SK-N-MC (cell line): ENCODE data around the gene MYOM3.

Experiments
- EZH2 ChIP-seq: fragments of 200-600 bp; sonication (generic); IDR thresholded peaks from one replicate; pipeline ENCODE4 v1.6.1; 2017; ENCODE audit warnings: antibody characterized with exemption
- POLR2AphosphoS5 ChIP-seq: IDR thresholded peaks from 2 replicates; pipeline ENCODE4 v1.6.1; 2012; ENCODE audit warnings: mild to moderate bottlenecking, low read depth, low read length, borderline replicate concordance

- TF ChIP-seq POLR2AphosphoS5, result no peak
- no peak for TF ChIP-seq EZH2
Observed at GRCh38 chr1:24093732-24094131, 18.2 kb downstream of the MYOM3 start.
